Measurements from ENCODE around the gene VAPA.

VAPA gene

GRCh38 chr18:10008006-10008647 lies 94.3 kb downstream of the VAPA start:
- no peak for DNase-seq
